Osteocyte (in vitro differentiated cells): Measurements from ENCODE around the gene TANC2. TPM values are rescaled to one million over a fixed set of nuclear protein-coding genes. Genes with fewer than 3 reads are reported as not detected.

ENCODE experiments used
- DNase-seq: peaks from one replicate; pipeline ENCODE4 v3.0.0; 2021; ENCODE audit warnings: mixed read lengths; ENCODE audit not compliant: unreplicated experiment; ENCODE audit errors: extremely low spot score
- H3K27ac Mint-ChIP-seq: one replicate; pipeline ENCODE4 v1.8.0; 2021; ENCODE audit warnings: mild to moderate bottlenecking, mixed read lengths; ENCODE audit not compliant: unreplicated experiment
- H3K27me3 Mint-ChIP-seq: one replicate; pipeline ENCODE4 v1.8.0; 2021; ENCODE audit warnings: mixed read lengths; ENCODE audit not compliant: unreplicated experiment
- H3K36me3 Mint-ChIP-seq: one replicate; pipeline ENCODE4 v1.8.0; 2021; ENCODE audit warnings: mixed read lengths; ENCODE audit not compliant: unreplicated experiment
- H3K4me1 Mint-ChIP-seq: one replicate; pipeline ENCODE4 v1.8.0; 2021; ENCODE audit warnings: mixed read lengths; ENCODE audit not compliant: unreplicated experiment
- H3K4me3 Mint-ChIP-seq: one replicate; pipeline ENCODE4 v1.8.0; 2021; ENCODE audit warnings: mild to moderate bottlenecking, moderate library complexity, mixed read lengths; ENCODE audit not compliant: unreplicated experiment
- H3K9me3 Mint-ChIP-seq: one replicate; pipeline ENCODE4 v1.8.0; 2021; ENCODE audit warnings: mixed read lengths; ENCODE audit not compliant: unreplicated experiment
- total RNA-seq: library from RNA; stranded (reverse); gene quantifications from 2 replicates; pipeline ENCODE4 v1.2.1, GENCODE V29; 2021
- TF ChIP-seq, protein P1 (sequence below): fragments of 200-600 bp; sonication (generic); IDR thresholded peaks from 2 replicates; pipeline ENCODE4 v1.5.0; 2021; ENCODE audit warnings: antibody characterized with exemption, mild to moderate bottlenecking, moderate library complexity

The TANC2 gene
- total RNA-seq, 1 donor from 2014 or later, result 41.1 TPM

DNA sequence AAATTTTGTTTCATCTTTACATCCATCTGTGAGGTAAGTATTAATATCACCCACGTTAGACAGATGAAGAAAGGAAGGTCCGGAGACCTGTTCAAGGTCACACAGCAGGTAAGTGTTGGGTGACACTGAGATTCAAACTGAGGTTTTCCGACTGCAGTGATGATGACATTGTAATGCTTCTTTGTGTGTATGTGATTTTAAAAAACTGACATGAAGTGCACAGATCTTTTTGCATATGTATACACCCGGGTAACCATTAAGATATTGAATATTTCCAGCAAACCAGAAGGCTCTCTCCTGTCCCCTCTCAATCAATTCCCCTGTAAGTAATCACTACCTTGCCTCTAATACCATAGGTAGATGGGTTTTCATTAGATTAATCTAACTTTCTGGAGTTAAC, 1.5 kb upstream of the TANC2 start:
- Mint-ChIP-seq H3K9me3 (no peaks in the 10 kb centered on the region), H3K4me1 (peaks cover 26% of the 10 kb centered on the region), H3K4me3 (peak overlapping the region; percentile 30), H3K27ac (no peak overlapping the region), H3K27me3 (peaks cover 2% of the 10 kb centered on the region), H3K36me3 (no peaks in the 10 kb centered on the region)
- DNase-seq, result no peak
- TF ChIP-seq, protein P1, sequence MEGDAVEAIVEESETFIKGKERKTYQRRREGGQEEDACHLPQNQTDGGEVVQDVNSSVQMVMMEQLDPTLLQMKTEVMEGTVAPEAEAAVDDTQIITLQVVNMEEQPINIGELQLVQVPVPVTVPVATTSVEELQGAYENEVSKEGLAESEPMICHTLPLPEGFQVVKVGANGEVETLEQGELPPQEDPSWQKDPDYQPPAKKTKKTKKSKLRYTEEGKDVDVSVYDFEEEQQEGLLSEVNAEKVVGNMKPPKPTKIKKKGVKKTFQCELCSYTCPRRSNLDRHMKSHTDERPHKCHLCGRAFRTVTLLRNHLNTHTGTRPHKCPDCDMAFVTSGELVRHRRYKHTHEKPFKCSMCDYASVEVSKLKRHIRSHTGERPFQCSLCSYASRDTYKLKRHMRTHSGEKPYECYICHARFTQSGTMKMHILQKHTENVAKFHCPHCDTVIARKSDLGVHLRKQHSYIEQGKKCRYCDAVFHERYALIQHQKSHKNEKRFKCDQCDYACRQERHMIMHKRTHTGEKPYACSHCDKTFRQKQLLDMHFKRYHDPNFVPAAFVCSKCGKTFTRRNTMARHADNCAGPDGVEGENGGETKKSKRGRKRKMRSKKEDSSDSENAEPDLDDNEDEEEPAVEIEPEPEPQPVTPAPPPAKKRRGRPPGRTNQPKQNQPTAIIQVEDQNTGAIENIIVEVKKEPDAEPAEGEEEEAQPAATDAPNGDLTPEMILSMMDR, result no peak

DNA sequence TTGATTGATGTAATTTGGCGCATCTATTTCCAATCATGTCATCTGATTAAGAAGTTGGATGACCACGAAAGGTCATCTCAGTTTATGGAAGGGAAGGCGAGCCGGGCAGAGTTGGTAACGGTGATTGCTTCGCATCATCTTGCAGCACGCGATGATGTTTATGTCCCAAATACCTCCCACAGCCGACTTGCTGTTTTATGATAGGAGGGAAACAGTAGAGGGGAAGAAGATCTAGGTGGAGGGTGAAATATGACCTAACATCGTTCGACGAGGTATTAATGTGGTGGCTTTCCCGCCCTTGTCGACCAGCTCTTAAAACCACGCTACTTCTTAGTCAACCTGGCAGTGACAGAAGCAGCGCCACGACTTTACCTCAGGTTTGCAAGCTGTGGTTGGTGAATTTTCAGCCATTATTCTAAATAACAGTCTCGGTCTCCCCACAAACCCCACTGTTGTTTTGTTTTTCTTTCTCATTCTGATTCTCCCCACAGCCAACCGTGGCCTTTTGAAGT, 805 bp upstream of the TANC2 start:
- Mint-ChIP-seq H3K9me3 (no peaks in the 10 kb centered on the region), H3K4me1 (peaks cover 26% of the 10 kb centered on the region), H3K36me3 (no peaks in the 10 kb centered on the region), H3K27me3 (peaks cover 2% of the 10 kb centered on the region), H3K4me3 (peak overlapping the region; percentile 86), H3K27ac (peak overlapping the region; percentile 83)
- no peak for DNase-seq
- TF ChIP-seq, protein P1, result no peak

DNA sequence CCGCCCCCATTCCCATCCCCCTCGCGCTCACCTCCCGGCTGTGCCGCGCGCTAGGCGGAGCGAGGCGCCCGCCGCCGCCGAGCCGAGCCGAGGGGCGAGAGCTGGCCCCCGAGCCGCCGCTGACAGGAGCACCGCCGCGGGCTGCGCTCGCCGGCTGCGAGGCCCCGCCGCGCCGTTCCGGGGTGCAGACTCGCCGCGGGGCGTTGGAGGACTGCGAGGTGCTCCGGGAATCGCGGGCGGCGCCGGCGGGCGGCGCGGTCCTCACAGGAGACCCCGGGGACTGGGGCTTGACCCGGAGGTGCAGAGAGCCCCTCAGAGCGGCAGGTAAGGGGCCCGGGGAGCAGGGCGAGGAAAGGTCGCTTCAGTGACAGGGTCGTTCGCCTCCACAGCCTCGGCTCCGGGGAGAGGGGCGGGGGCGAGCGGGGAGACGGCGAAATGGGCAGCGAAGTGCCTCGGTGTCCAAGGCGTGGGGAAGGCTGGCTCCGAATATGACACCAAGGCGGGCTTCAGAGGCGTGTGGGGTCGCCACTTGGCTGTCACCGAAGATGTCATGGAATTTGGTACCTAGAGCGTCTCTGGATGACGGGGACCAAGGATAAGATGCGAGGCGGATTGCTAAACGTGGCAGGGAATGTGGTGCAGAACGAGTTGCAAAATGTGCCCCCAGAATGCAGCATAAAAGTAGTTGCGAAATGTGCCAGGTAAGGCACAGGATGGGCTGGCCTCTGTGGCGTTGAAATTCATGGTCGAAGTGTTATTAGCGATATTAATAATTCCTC, 580 bp downstream of the TANC2 start:
- Mint-ChIP-seq H3K4me3 (peak overlapping the region; percentile 88), H3K27me3 (no peaks in the 10 kb centered on the region), H3K4me1 (peaks cover 26% of the 10 kb centered on the region), H3K36me3 (no peaks in the 10 kb centered on the region), H3K9me3 (no peaks in the 10 kb centered on the region), H3K27ac (peak overlapping the region; percentile 53)
- DNase-seq, result no peak
- TF ChIP-seq, protein P1, result no peak

DNA sequence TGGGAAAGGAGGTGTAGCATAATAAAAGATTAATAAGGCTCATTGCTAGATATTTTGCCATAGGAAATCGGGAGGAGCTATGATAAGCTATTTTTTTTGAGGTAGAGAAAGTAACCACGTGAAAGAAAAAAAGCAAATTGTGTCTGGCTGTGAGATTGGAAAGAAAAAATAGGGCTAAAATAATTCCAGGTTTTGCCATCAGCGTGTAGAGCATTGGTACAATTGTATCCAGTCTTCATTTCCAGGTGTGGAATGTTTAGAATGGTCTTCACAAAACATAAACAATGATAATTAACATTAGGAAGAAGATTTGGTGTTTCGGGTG, 1.1 kb downstream of the TANC2 start:
- DNase-seq, result no peak
- no peaks in the 10 kb centered on the region for H3K9me3 Mint-ChIP-seq
- no peaks in the 10 kb centered on the region for H3K36me3 Mint-ChIP-seq
- peak overlapping the region; percentile 53 for H3K27ac Mint-ChIP-seq
- peak overlapping the region; percentile 88 for H3K4me3 Mint-ChIP-seq
- TF ChIP-seq, protein P1, result no peak
- H3K27me3 Mint-ChIP-seq, result no peaks in the 10 kb centered on the region
- peaks cover 26% of the 10 kb centered on the region for H3K4me1 Mint-ChIP-seq

DNA sequence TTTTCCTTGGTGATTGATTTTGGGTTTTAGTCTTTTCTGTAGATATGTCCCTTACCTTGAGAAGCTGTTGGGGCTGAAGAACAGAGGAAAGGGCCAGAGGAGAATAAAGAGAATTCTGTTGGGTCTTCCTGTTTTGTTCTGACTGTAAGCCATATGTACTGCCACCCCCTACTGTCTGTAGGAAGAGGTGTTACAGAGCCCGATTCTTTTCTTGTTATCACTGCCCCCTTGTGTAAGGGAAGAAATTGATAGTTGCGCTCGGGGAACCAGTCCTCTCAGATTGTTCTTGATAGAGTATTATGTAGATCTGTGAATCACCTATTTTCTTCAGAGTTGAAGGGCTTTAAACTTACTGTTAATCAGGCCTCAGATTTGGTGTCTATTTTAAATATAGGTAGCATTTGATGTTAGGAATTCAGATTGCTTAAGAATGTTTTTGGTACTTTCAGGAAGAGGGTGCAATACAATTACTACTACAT, 2.4 kb downstream of the TANC2 start:
- Mint-ChIP-seq H3K36me3 (no peaks in the 10 kb centered on the region), H3K4me3 (peak overlapping the region; percentile 28), H3K27me3 (no peaks in the 10 kb centered on the region), H3K27ac (no peak overlapping the region), H3K4me1 (peaks cover 26% of the 10 kb centered on the region), H3K9me3 (no peaks in the 10 kb centered on the region)
- TF ChIP-seq, protein P1, result peak; percentile 97
- DNase-seq, result no peak
